ENCODE measurements around the gene BLOC1S5. TPM values are rescaled to one million over a fixed set of nuclear protein-coding genes. Genes with fewer than 3 reads are reported as not detected.
A peak's percentile ranks its signal among the peaks of the same experiment; 100 is the strongest.

The BLOC1S5 gene
- total and polyA plus RNA-seq, 9 of the 15 experiments (the other 6 are each of a cell fraction or from before 2014, with no cell fraction given), result 8.5 to 41.0 (median 27.7) TPM

DNA sequence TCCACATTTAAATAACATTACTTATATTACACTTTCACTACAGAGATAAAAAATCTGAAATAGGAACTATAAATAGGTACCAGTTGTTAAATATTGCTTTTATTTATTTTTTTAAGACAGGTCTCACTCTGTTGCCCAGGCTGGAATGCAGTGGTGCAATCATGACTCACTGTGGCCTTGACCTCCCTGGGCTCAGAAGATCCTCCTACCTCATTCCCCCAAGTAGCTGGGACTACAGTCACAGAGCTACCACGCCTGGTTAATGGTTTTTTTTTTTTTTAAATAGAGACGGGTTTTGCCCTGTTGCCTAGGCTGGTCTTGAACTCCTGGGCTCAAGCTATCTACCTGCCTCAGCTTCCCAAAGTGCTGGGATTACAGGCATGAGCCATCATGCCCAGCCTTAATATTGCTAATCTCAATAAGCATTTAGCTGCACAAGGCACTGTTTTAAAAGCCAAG lies 20.9 kb upstream of the BLOC1S5 start (continued):
- TF ChIP-seq, protein P1, sequence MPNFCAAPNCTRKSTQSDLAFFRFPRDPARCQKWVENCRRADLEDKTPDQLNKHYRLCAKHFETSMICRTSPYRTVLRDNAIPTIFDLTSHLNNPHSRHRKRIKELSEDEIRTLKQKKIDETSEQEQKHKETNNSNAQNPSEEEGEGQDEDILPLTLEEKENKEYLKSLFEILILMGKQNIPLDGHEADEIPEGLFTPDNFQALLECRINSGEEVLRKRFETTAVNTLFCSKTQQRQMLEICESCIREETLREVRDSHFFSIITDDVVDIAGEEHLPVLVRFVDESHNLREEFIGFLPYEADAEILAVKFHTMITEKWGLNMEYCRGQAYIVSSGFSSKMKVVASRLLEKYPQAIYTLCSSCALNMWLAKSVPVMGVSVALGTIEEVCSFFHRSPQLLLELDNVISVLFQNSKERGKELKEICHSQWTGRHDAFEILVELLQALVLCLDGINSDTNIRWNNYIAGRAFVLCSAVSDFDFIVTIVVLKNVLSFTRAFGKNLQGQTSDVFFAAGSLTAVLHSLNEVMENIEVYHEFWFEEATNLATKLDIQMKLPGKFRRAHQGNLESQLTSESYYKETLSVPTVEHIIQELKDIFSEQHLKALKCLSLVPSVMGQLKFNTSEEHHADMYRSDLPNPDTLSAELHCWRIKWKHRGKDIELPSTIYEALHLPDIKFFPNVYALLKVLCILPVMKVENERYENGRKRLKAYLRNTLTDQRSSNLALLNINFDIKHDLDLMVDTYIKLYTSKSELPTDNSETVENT (CRISPR knock-in tag; IDR thresholded peaks at IDR 0.05), result no peak
- TF ChIP-seq, protein P2, sequence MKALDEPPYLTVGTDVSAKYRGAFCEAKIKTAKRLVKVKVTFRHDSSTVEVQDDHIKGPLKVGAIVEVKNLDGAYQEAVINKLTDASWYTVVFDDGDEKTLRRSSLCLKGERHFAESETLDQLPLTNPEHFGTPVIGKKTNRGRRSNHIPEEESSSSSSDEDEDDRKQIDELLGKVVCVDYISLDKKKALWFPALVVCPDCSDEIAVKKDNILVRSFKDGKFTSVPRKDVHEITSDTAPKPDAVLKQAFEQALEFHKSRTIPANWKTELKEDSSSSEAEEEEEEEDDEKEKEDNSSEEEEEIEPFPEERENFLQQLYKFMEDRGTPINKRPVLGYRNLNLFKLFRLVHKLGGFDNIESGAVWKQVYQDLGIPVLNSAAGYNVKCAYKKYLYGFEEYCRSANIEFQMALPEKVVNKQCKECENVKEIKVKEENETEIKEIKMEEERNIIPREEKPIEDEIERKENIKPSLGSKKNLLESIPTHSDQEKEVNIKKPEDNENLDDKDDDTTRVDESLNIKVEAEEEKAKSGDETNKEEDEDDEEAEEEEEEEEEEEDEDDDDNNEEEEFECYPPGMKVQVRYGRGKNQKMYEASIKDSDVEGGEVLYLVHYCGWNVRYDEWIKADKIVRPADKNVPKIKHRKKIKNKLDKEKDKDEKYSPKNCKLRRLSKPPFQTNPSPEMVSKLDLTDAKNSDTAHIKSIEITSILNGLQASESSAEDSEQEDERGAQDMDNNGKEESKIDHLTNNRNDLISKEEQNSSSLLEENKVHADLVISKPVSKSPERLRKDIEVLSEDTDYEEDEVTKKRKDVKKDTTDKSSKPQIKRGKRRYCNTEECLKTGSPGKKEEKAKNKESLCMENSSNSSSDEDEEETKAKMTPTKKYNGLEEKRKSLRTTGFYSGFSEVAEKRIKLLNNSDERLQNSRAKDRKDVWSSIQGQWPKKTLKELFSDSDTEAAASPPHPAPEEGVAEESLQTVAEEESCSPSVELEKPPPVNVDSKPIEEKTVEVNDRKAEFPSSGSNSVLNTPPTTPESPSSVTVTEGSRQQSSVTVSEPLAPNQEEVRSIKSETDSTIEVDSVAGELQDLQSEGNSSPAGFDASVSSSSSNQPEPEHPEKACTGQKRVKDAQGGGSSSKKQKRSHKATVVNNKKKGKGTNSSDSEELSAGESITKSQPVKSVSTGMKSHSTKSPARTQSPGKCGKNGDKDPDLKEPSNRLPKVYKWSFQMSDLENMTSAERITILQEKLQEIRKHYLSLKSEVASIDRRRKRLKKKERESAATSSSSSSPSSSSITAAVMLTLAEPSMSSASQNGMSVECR (CRISPR knock-in tag; IDR thresholded peaks at IDR 0.05), result no peak
- TF ChIP-seq RBM15 (IDR thresholded peaks at IDR 0.05; ENCODE audit: insufficient read depth, low read length), result no peak
- no peak for TF ChIP-seq MYC (IDR thresholded peaks at IDR 0.05; ENCODE audit: low read depth, low read length)
- no peak for TF ChIP-seq MYC (CRISPR knock-in tag; IDR thresholded peaks at IDR 0.05; ENCODE audit: borderline replicate concordance, low read depth)
- TF ChIP-seq ARID1B (IDR thresholded peaks at IDR 0.05), result peak; percentile 73
- peak; percentile 53 for TF ChIP-seq CREM (IDR thresholded peaks at IDR 0.05; ENCODE audit: low read depth)
- no peak for TF ChIP-seq MTA1 (IDR thresholded peaks at IDR 0.05; ENCODE audit: borderline replicate concordance)
- TF ChIP-seq RFX7 (CRISPR knock-in tag; IDR thresholded peaks at IDR 0.05), result no peak
- peak; percentile 79 for TF ChIP-seq TEAD4 (IDR thresholded peaks at IDR 0.05; ENCODE audit: low read length)
- TF ChIP-seq TEAD4 (CRISPR knock-in tag; IDR thresholded peaks at IDR 0.05; ENCODE audit: borderline replicate concordance), result no peak
- TF ChIP-seq, protein P3, sequence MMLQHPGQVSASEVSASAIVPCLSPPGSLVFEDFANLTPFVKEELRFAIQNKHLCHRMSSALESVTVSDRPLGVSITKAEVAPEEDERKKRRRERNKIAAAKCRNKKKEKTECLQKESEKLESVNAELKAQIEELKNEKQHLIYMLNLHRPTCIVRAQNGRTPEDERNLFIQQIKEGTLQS (IDR thresholded peaks at IDR 0.05), result peak; percentile 95
- TF ChIP-seq, protein P3 (CRISPR knock-in tag; conservative IDR thresholded peaks at IDR 0.05), result peak; percentile 41; the same call in 1 of the 2 replicates
- TF ChIP-seq, protein P4, sequence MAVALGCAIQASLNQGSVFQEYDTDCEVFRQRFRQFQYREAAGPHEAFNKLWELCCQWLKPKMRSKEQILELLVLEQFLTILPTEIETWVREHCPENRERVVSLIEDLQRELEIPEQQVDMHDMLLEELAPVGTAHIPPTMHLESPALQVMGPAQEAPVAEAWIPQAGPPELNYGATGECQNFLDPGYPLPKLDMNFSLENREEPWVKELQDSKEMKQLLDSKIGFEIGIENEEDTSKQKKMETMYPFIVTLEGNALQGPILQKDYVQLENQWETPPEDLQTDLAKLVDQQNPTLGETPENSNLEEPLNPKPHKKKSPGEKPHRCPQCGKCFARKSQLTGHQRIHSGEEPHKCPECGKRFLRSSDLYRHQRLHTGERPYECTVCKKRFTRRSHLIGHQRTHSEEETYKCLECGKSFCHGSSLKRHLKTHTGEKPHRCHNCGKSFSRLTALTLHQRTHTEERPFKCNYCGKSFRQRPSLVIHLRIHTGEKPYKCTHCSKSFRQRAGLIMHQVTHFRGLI (CRISPR knock-in tag; IDR thresholded peaks at IDR 0.05), result no peak
- TF ChIP-seq ZNF354B (CRISPR knock-in tag; IDR thresholded peaks at IDR 0.05), result no peak
- no peak for TF ChIP-seq KLF16 (IDR thresholded peaks at IDR 0.05)
- peak in 1 of 2 experiments; percentile 98; a peak in 2 of 4 replicates for TF ChIP-seq TEAD1 (CRISPR knock-in tag; IDR thresholded peaks at IDR 0.05)
- TF ChIP-seq, protein P5, sequence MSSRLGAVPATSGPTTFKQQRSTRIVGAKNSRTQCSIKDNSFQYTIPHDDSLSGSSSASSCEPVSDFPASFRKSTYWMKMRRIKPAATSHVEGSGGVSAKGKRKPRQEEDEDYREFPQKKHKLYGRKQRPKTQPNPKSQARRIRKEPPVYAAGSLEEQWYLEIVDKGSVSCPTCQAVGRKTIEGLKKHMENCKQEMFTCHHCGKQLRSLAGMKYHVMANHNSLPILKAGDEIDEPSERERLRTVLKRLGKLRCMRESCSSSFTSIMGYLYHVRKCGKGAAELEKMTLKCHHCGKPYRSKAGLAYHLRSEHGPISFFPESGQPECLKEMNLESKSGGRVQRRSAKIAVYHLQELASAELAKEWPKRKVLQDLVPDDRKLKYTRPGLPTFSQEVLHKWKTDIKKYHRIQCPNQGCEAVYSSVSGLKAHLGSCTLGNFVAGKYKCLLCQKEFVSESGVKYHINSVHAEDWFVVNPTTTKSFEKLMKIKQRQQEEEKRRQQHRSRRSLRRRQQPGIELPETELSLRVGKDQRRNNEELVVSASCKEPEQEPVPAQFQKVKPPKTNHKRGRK (tag; IDR thresholded peaks at IDR 0.05), result no peak
- 0 out of 2 replicates have a peak, but pooled peaks have one; percentile 24 for TF ChIP-seq ADNP (tag; IDR thresholded peaks at IDR 0.05)
